ENCODE measurements around the gene BCL11B. TPM values are rescaled to one million over a fixed set of nuclear protein-coding genes. Genes with fewer than 3 reads are reported as not detected.

Gene BCL11B
- total and polyA plus RNA-seq, 2 of the 8 experiments (the other 6 are each of a cell fraction or from before 2014, with no cell fraction given) = 0.63 to 5.9 TPM

DNA sequence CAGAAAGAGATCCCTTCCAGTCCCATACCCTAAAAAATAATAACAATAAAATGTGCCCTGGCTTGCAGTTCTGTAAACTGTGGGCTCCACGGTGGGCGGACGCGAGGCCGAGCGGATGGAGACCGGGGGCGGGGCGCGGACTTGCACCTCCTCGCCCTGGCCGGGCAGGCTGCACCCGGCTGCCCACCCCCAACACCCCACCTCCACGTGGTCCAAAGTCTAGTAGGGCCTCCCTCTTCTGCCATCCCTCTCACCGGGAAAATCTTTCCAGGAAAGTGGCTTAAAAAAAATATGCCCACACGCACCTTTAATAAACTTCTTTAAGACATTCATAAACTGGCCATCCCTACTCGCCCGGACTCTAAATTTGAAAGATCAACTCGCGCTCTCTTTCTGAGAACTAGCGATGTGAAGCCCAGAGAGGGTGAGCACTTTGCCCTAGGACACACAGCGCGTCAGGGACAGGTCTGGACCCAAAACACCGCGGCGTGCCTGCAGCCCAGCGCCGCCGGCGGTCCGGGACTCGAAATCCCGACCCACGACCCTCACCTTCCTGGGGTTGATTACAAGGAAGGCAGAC is 1.9 kb upstream of the BCL11B start:
- peak overlapping the region; percentile 42; the same call in 1 of the 2 replicates for H2AFZ ChIP-seq (ENCODE audit: low read length)
- POLR2A ChIA-PET (ENCODE audit: partially characterized antibody) = interaction anchor here (2.0 kb wide), 1 partner anchor 29 kb away, joined by 5 read pairs; no protein-coding TSS in a partner anchor
- 2% methylated on average over 27 of the region's 34 CpGs; no CpG with 5 or more reads in 1 of the 2 experiments for WGBS, 2 experiments (ENCODE audit: extremely low coverage in 1 of 2, insufficient coverage in 1 of 2, insufficient read length in 1 of 2, insufficient replicate concordance in 2 of 2, low coverage in 1 of 2, low lambda C conversion rate in 2 of 2, missing lambda C conversion rate in 1 of 2)

More for the DNA sequence above, 1.9 kb upstream of the BCL11B start:
- Histone ChIP-seq H4K20me1 (replicated peaks in 1 of 2; ENCODE audit: control insufficient read depth in 1 of 2, insufficient read depth in 2 of 2, low read length in 2 of 2) (no peaks in the 10 kb centered on the region), H3K18ac (ENCODE audit: extremely low read depth, low read length) (peak overlapping the region; percentile 38; the same call in 1 of the 2 replicates), H2AK5ac (ENCODE audit: low read depth, low read length) (no peak overlapping the region), H3K56ac (replicated peaks; ENCODE audit: insufficient read length, low read depth, low read length) (no peak overlapping the region), H3K23me2 (ENCODE audit: low read depth, low read length) (peaks cover 22% of the 10 kb centered on the region), H2BK15ac (ENCODE audit: low read length) (peak overlapping the region; percentile 92; the same call in 1 of the 2 replicates), H3K4ac (replicated peaks; ENCODE audit: insufficient read length, low read depth, low read length) (peak overlapping the region; percentile 93), H3K79me1 (ENCODE audit: low read depth, low read length) (no peaks in the 10 kb centered on the region), H3K4me1 (replicated peaks in 1 of 4; ENCODE audit: control insufficient read depth in 3 of 4, insufficient read depth in 4 of 4, low read length in 3 of 4) (peaks cover 2 to 11% (median 5%) of the 10 kb centered on the region in 4 experiments), H3K36me3 (ENCODE audit: control insufficient read depth in 2 of 4, insufficient read depth in 4 of 4, low read length in 3 of 4) (no peaks in the 10 kb centered on the region), H4K8ac (ENCODE audit: extremely low read depth, insufficient read depth, low read length) (peak overlapping the region; percentile 91), H2BK5ac (ENCODE audit: low read depth, low read length) (no peak overlapping the region), H3K23ac (ENCODE audit: insufficient read length) (no peak overlapping the region), H2BK20ac (ENCODE audit: low read length) (no peak overlapping the region), H3K9me3 (ENCODE audit: insufficient read depth in 2 of 2, low read depth in 1 of 2, low read length in 1 of 2) (no peaks in the 10 kb centered on the region), H3K9ac (replicated peaks in 1 of 4; ENCODE audit: extremely low read depth in 1 of 4, low read depth in 3 of 4, low read length in 3 of 4) (no peak overlapping the region), H2BK12ac (ENCODE audit: low read depth, low read length) (peak overlapping the region; percentile 39; the same call in 1 of the 2 replicates), H4K5ac (ENCODE audit: insufficient read length, low read depth, low read length) (peak overlapping the region; percentile 51), H3K27me3 (replicated peaks in 1 of 4; ENCODE audit: control insufficient read depth in 3 of 4, extremely low read depth in 1 of 4, insufficient read depth in 3 of 4, low read length in 3 of 4) (peaks cover 0 to 8% (median 1%) of the 10 kb centered on the region in 4 experiments; a peak in 4 of 7 replicates), H3K27ac (ENCODE audit: low read depth, low read length) (no peak overlapping the region), H3K4me3 (ENCODE audit: extremely low read depth in 1 of 4, insufficient read depth in 2 of 4, low read depth in 3 of 4, low read length in 4 of 4) (peak overlapping the region; percentile 55 to 76 (median 65)), H2BK120ac (replicated peaks; ENCODE audit: low read depth, low read length) (no peak overlapping the region), H4K91ac (replicated peaks; ENCODE audit: insufficient read length, low read length) (peak overlapping the region; percentile 93), H3K14ac (ENCODE audit: insufficient read length) (no peak overlapping the region), H3K79me2 (ENCODE audit: control insufficient read depth in 1 of 2, insufficient read depth in 2 of 2, low read length in 2 of 2) (peaks cover 0 to 4% of the 10 kb centered on the region in 2 experiments; a peak in 1 of 4 replicates), H3K4me2 (ENCODE audit: insufficient read depth in 1 of 2, low read depth in 2 of 2, low read length in 2 of 2) (peak overlapping the region; percentile 88 to 89)
- DNase-seq (ENCODE audit: low read depth in 1 of 2, low spot score in 2 of 2) (peak in 1 of 2 experiments; percentile 73), FAIRE-seq (no peak)
- TF ChIP-seq HDAC2 (IDR thresholded peaks at IDR 0.05; ENCODE audit: borderline replicate concordance in 1 of 2, low read depth in 2 of 2, low read length in 2 of 2) = peak; percentile 54 to 98; a peak in 1 of 4 replicates
- peak; percentile 94 for TF ChIP-seq KDM4A (IDR thresholded peaks at IDR 0.05; ENCODE audit: low read depth, low read length, severe bottlenecking)
- no peak for TF ChIP-seq FOSL1 (IDR thresholded peaks at IDR 0.05; ENCODE audit: insufficient read depth, low read depth, low read length)
- peak; percentile 100 for TF ChIP-seq KDM1A (IDR thresholded peaks at IDR 0.05; ENCODE audit: borderline replicate concordance, low read length)
- no peak for TF ChIP-seq SRF (IDR thresholded peaks at IDR 0.05; ENCODE audit: low read depth, low read length)
- TF ChIP-seq ZNF274 (IDR thresholded peaks at IDR 0.05; ENCODE audit: borderline replicate concordance, extremely low read depth, low read length) = no peak
- TF ChIP-seq, protein P1, sequence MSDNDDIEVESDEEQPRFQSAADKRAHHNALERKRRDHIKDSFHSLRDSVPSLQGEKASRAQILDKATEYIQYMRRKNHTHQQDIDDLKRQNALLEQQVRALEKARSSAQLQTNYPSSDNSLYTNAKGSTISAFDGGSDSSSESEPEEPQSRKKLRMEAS (IDR thresholded peaks at IDR 0.05) = peak; percentile 79
- CTCF ChIA-PET (ENCODE audit: partially characterized antibody) = interaction anchor here (1.1 kb wide), 1 partner anchor 120 kb away, joined by 7 read pairs; no protein-coding TSS in a partner anchor

All from H1 (cell line).